Mesendoderm (in vitro differentiated cells): ENCODE data around the gene RNF144A.

Source experiments
- DNase-seq: peaks from one replicate; pipeline ENCODE4 v3.0.0; 2013
- H2AK5ac ChIP-seq: 2 replicates; pipeline ENCODE4 v1.6.1; 2013; ENCODE audit warnings: low read length, inconsistent platforms
- H2BK120ac ChIP-seq: 2 replicates; pipeline ENCODE4 v1.6.1; 2013; ENCODE audit warnings: low read depth, mild to moderate bottlenecking, low read length, moderate library complexity, mixed read lengths
- H2BK15ac ChIP-seq: replicated peaks from 2 replicates; pipeline ENCODE4 v1.6.1; 2013; ENCODE audit warnings: low read depth, mild to moderate bottlenecking, moderate library complexity
- H2BK5ac ChIP-seq: 2 replicates; pipeline ENCODE4 v1.6.1; 2013; ENCODE audit warnings: low read length, inconsistent platforms
- H3K18ac ChIP-seq: 2 replicates; pipeline ENCODE4 v1.6.1; 2013; ENCODE audit warnings: mild to moderate bottlenecking, low read length, mixed read lengths
- H3K23ac ChIP-seq: one replicate; pipeline ENCODE4 v1.6.1; 2013; ENCODE audit warnings: low read length
- H3K27ac ChIP-seq: 2 replicates; pipeline ENCODE4 v1.5.1; 2013; ENCODE audit warnings: low read depth, mild to moderate bottlenecking, inconsistent platforms, low read length, moderate library complexity
- H3K27me3 ChIP-seq: 2 replicates; pipeline ENCODE4 v1.6.1; 2013; ENCODE audit warnings: low read length, control low read depth, mild to moderate bottlenecking, inconsistent platforms; ENCODE audit not compliant: insufficient read depth, poor library complexity
- H3K36me3 ChIP-seq: 2 replicates; pipeline ENCODE4 v1.6.1; 2013; ENCODE audit warnings: low read length, inconsistent platforms; ENCODE audit not compliant: control insufficient read depth, insufficient read depth
- H3K4ac ChIP-seq: one replicate; pipeline ENCODE4 v1.6.1; 2013; ENCODE audit warnings: low read depth, mild to moderate bottlenecking, low read length, moderate library complexity
- H3K4me1 ChIP-seq: 2 replicates; pipeline ENCODE4 v1.6.1; 2013; ENCODE audit warnings: low read depth, low read length, inconsistent platforms; ENCODE audit not compliant: control insufficient read depth
- H3K4me2 ChIP-seq: 2 replicates; pipeline ENCODE4 v1.6.1; 2013; ENCODE audit warnings: low read length
- H3K4me3 ChIP-seq: 2 replicates; pipeline ENCODE4 v1.5.1; 2013; ENCODE audit warnings: mild to moderate bottlenecking, low read length
- H3K56ac ChIP-seq: one replicate; pipeline ENCODE4 v1.6.1; 2013; ENCODE audit warnings: low read length
- H3K79me1 ChIP-seq: 2 replicates; pipeline ENCODE4 v1.6.1; 2013; ENCODE audit warnings: low read length, inconsistent platforms
- H3K79me2 ChIP-seq: 2 replicates; pipeline ENCODE4 v1.6.1; 2013; ENCODE audit warnings: mild to moderate bottlenecking, low read length; ENCODE audit not compliant: control insufficient read depth, insufficient read depth
- H3K9ac ChIP-seq: 2 replicates; pipeline ENCODE4 v1.6.1; 2013; ENCODE audit warnings: low read length, inconsistent platforms
- H4K5ac ChIP-seq: one replicate; pipeline ENCODE4 v1.6.1; 2013; ENCODE audit warnings: low read length
- H4K8ac ChIP-seq: one replicate; pipeline ENCODE4 v1.6.1; 2013; ENCODE audit warnings: low read depth, mild to moderate bottlenecking, control low read depth, low read length, moderate library complexity
- WGBS: extraction: QIAGEN DNeasy Blood & Tissue Kit; methylation state at CpG from one replicate; pipeline ENCODE4 v1.1.7; 2013; ENCODE audit warnings: low lambda C conversion rate, missing lambda C conversion rate; ENCODE audit not compliant: insufficient coverage; ENCODE audit errors: extremely low coverage; 5-methylcytosine and 5-hydroxymethylcytosine counted together

The RNF144A gene

DNA sequence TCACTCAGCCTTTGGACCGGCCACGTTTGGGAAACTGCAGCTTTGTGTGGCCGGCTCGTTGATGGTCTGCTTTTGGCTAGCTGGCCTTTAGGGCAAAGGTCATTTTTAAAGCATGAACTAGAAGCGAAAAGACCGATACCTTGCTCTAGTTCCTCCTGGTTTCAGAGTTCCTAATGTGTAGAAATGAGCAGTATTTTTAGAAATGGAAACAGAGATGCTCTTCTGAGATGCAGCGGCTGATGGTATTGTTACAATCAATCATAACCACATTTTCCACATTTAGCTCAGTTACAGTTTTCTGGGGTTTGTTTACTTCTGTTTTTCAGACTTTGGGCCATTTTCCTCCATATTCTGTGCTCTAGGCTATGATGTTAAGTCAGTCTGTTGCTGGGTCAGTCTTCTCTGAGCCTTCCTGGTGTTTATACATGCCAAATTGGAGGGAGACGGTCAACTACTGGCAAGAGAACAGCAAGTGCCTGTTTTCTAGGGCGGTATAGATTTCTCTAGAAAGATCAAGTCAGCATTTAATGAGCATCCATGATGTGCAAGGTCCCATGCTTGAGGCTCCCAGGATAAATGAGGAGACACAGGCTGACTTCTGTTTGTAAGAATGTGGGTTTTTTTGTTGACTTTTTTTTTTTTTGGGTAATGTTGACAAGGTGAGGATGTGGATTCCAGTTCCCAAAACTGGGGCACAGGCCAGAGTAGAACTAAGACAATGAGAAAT is 28.0 kb downstream of the RNF144A start:
- Histone ChIP-seq H3K79me2 (no peaks in the 10 kb centered on the region), H3K4ac (no peak overlapping the region), H3K18ac (no peak overlapping the region), H2BK15ac (no peak overlapping the region), H2BK5ac (no peak overlapping the region), H3K36me3 (no peaks in the 10 kb centered on the region), H3K4me3 (no peak overlapping the region), H3K79me1 (no peaks in the 10 kb centered on the region), H4K5ac (no peak overlapping the region), H3K4me1 (peaks cover 2% of the 10 kb centered on the region), H3K9ac (no peak overlapping the region), H3K56ac (no peak overlapping the region), H2BK120ac (no peak overlapping the region), H3K27ac (no peak overlapping the region), H4K8ac (no peak overlapping the region), H2AK5ac (no peak overlapping the region), H3K27me3 (no peaks in the 10 kb centered on the region), H3K23ac (no peak overlapping the region), H3K4me2 (no peak overlapping the region)
- WGBS = no CpG with 5 or more reads among the region's 9 CpGs
- DNase-seq = no peak

DNA sequence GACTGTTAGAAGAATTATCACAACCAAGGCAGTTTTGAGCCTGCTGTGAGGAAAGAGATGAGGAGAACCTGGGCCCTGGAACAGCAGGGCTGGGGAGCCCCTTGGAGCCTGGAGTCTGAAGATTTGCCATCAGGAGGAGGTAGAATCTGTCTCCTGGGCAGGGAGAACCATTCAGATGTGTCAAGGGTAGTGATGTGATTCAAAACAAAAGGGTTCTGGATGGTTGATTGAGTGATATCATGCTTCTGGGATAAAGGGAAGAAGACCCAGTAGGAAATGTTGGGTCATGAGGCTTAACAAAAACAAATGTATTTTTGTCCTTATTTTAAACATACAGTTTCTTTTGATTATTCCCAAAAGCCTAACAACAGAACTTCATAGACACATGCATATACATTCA is 28.6 kb downstream of the RNF144A start:
- Histone ChIP-seq H3K4me2 (no peak overlapping the region), H3K27me3 (no peaks in the 10 kb centered on the region), H3K23ac (no peak overlapping the region), H3K27ac (no peak overlapping the region), H3K4me3 (no peak overlapping the region), H2BK120ac (no peak overlapping the region), H3K36me3 (no peaks in the 10 kb centered on the region), H4K5ac (no peak overlapping the region), H3K4ac (no peak overlapping the region), H4K8ac (no peak overlapping the region), H2BK15ac (no peak overlapping the region), H3K79me2 (no peaks in the 10 kb centered on the region), H2BK5ac (no peak overlapping the region), H3K9ac (no peak overlapping the region), H3K56ac (no peak overlapping the region), H3K4me1 (peaks cover under 1% of the 10 kb centered on the region), H3K18ac (no peak overlapping the region), H2AK5ac (no peak overlapping the region), H3K79me1 (no peaks in the 10 kb centered on the region)
- DNase-seq = no peak

- Histone ChIP-seq H3K4me1 (no peaks in the 10 kb centered on the region), H3K23ac (no peak overlapping the region), H3K4me2 (no peak overlapping the region), H3K79me2 (no peaks in the 10 kb centered on the region), H3K4me3 (no peak overlapping the region), H4K5ac (no peak overlapping the region), H2BK15ac (no peak overlapping the region), H3K4ac (no peak overlapping the region), H3K18ac (no peak overlapping the region), H3K27me3 (no peaks in the 10 kb centered on the region), H2AK5ac (no peak overlapping the region), H3K36me3 (no peaks in the 10 kb centered on the region), H3K9ac (no peak overlapping the region), H2BK120ac (no peak overlapping the region), H3K79me1 (no peaks in the 10 kb centered on the region), H3K27ac (no peak overlapping the region), H3K56ac (no peak overlapping the region), H4K8ac (no peak overlapping the region), H2BK5ac (no peak overlapping the region)
- DNase-seq = no peak
- no CpG with 5 or more reads among the region's 2 CpGs for WGBS
Measured at GRCh38 chr2:6946722-6947121, 29.5 kb downstream of the RNF144A start.

DNA sequence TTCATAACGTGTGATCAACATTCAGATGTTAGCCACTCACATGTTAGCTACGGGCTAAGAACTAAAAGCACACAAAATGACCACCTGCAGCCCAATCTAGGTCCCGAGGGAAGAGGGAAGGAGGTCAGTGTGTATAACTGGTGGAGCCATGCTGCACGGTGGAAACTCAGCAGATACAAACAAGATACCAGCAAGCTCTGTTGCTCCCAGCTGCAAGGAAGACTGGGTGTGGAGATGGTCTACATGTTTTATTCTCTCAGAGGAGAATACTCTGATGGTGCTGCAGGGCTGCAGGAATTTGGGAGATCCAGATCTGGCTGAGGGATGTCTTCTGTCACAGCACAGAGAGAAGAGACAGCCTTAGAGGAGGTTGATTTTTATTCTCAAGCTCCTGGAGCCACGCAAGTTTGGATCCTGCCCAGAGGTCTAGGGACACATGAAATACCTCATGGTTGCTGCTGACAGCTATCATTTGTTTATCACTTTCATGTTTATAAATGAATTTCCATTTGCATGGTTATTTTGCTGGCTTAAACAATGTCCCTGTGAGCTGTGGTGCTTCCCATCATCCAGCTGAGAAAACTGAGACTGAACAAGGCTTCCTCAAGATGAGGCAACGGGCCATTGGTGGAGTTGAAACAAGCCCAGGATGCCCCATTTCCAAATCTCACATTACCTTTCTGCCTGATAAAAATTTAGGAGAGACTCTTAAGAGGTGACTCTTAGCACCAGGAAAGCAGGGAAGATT is 30.9 kb downstream of the RNF144A start:
- Histone ChIP-seq H3K27ac (no peak overlapping the region), H4K8ac (no peak overlapping the region), H3K4me2 (no peak overlapping the region), H3K79me1 (no peaks in the 10 kb centered on the region), H2BK120ac (no peak overlapping the region), H4K5ac (no peak overlapping the region), H3K4me3 (no peak overlapping the region), H3K79me2 (no peaks in the 10 kb centered on the region), H3K9ac (no peak overlapping the region), H3K36me3 (no peaks in the 10 kb centered on the region), H3K18ac (no peak overlapping the region), H3K4ac (no peak overlapping the region), H2AK5ac (no peak overlapping the region), H3K23ac (no peak overlapping the region), H3K4me1 (no peaks in the 10 kb centered on the region), H2BK5ac (no peak overlapping the region), H3K56ac (no peak overlapping the region), H3K27me3 (no peaks in the 10 kb centered on the region), H2BK15ac (no peak overlapping the region)
- no peak for DNase-seq
- no CpG with 5 or more reads among the region's 6 CpGs for whole genome bisulfite sequencing

DNA sequence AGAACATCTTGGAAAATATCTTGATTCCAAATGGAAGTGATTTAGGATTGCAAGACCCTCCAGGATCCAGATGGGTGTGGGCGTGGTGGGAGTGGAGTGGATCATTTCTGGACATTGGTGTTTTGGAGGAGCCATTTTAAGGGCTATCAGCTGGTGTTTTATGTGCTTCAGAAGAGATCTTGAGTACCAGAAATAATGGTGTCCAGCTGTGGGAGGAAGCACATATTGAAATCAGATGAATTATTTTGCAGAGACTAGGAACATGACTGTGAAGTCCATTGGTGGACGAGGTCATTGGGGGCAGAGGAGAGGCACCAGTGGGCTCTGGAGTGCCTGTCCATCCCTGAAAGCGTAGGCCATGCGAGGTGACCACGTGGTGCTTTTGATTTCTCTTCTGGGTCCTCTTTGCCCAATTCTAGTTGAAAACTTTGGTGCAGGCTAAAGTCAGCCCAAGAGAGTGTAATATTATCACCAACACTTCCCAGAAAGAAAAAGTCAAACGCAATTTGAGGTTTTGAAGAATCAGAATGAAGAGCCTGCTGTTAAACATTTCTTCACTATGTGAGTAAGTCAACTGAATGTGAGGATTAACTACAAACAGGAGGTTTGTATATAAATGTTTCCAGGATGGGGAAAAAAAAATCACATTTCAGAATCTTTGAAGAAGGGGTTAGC is 31.6 kb downstream of the RNF144A start:
- no peaks in the 10 kb centered on the region for H3K79me1 ChIP-seq
- no peaks in the 10 kb centered on the region for H3K4me1 ChIP-seq
- H2BK15ac ChIP-seq = no peak overlapping the region
- no peaks in the 10 kb centered on the region for H3K27me3 ChIP-seq
- no peak overlapping the region for H3K4me3 ChIP-seq
- DNase-seq = no peak
- no peak overlapping the region for H3K4me2 ChIP-seq
- no peak overlapping the region for H3K18ac ChIP-seq
- no peak overlapping the region for H3K27ac ChIP-seq
- no peaks in the 10 kb centered on the region for H3K36me3 ChIP-seq
- no peak overlapping the region for H2BK120ac ChIP-seq
- H3K4ac ChIP-seq = no peak overlapping the region
- no peak overlapping the region for H4K5ac ChIP-seq
- H3K23ac ChIP-seq = no peak overlapping the region
- no CpG with 5 or more reads among the region's 6 CpGs for WGBS
- no peak overlapping the region for H2BK5ac ChIP-seq
- no peak overlapping the region for H4K8ac ChIP-seq
- no peak overlapping the region for H3K9ac ChIP-seq
- no peaks in the 10 kb centered on the region for H3K79me2 ChIP-seq
- H2AK5ac ChIP-seq = no peak overlapping the region
- no peak overlapping the region for H3K56ac ChIP-seq
